CD14-positive monocyte (primary cell): ENCODE results near the gene LDLRAD4. TPM values are rescaled to one million over a fixed set of nuclear protein-coding genes. Genes with fewer than 3 reads are reported as not detected.

Experiments
- DNase-seq, 3 donors: peaks; one replicate each; pipeline ENCODE4 v3.0.0-alpha.2; 2011 to 2022
- H2AFZ ChIP-seq: 2 replicates; pipeline ENCODE4 v1.6.0; 2012; ENCODE audit warnings: mild to moderate bottlenecking, low read depth, low read length, inconsistent platforms; ENCODE audit not compliant: insufficient read depth, poor library complexity, severe bottlenecking
- H3K27ac ChIP-seq, 2 donors: 1 replicate in 1 of 2; 2 replicates in 1 of 2; pipeline ENCODE4 v1.5.1; 2012 to 2013; ENCODE audit warnings: low read length in 2 of 2, control low read depth in 1 of 2, inconsistent platforms in 1 of 2, low read depth in 1 of 2, mild to moderate bottlenecking in 1 of 2
- H3K27me3 ChIP-seq, 2 donors: one replicate each; pipeline versions ENCODE4 v1.6.0 to v1.6.1; 2011 to 2013; ENCODE audit warnings: low read length in 2 of 2; ENCODE audit not compliant: control insufficient read depth in 2 of 2, insufficient read depth in 2 of 2
- H3K36me3 ChIP-seq, 2 donors: replicated peaks in 1 of 2; 1 replicate in 1 of 2; 2 replicates in 1 of 2; pipeline versions ENCODE4 v1.5.1 to v1.6.1; 2012 to 2013; ENCODE audit warnings: low read length in 2 of 2, control low read depth in 1 of 2, inconsistent platforms in 1 of 2, mild to moderate bottlenecking in 1 of 2; ENCODE audit not compliant: insufficient read depth in 2 of 2, control insufficient read depth in 1 of 2
- H3K4me1 ChIP-seq, 2 donors: 1 replicate in 1 of 2; 2 replicates in 1 of 2; pipeline versions ENCODE4 v1.5.1 to v1.6.1; 2012 to 2013; ENCODE audit warnings: low read length in 2 of 2, control low read depth in 1 of 2, inconsistent platforms in 1 of 2, mild to moderate bottlenecking in 1 of 2, moderate library complexity in 1 of 2; ENCODE audit not compliant: insufficient read depth in 2 of 2, control insufficient read depth in 1 of 2
- H3K4me2 ChIP-seq: replicated peaks from 2 replicates; pipeline ENCODE3; 2012; ENCODE audit warnings: low read length, moderate library complexity, mild to moderate bottlenecking; ENCODE audit not compliant: poor library complexity, severe bottlenecking; ENCODE audit errors: extremely low read depth
- H3K4me3 ChIP-seq, 3 experiments: fragments of 200-600 bp in 1 of 3; sonication (generic) in 1 of 3; replicated peaks in 1 of 3; 1 replicate in 2 of 3; 2 replicates in 1 of 3; pipeline ENCODE4 v1.5.1; 2011 to 2013; ENCODE audit warnings: low read length in 3 of 3, mild to moderate bottlenecking in 3 of 3, control low read depth in 2 of 3, low read depth in 2 of 3, inconsistent platforms in 1 of 3, moderate library complexity in 1 of 3
- H3K79me2 ChIP-seq: 2 replicates; pipeline ENCODE4 v1.6.0; 2012; ENCODE audit warnings: mild to moderate bottlenecking, control low read depth, inconsistent platforms, low read length, moderate library complexity; ENCODE audit not compliant: insufficient read depth
- H3K9ac ChIP-seq: 2 replicates; pipeline ENCODE4 v1.6.0; 2017; ENCODE audit warnings: low read length, mild to moderate bottlenecking; ENCODE audit not compliant: insufficient read depth, poor library complexity, severe bottlenecking
- H3K9me3 ChIP-seq, 2 donors: replicated peaks in 1 of 2; 1 replicate in 1 of 2; 2 replicates in 1 of 2; pipeline versions ENCODE4 v1.5.1 to v1.6.1; 2012 to 2013; ENCODE audit warnings: low read length in 2 of 2, control low read depth in 1 of 2; ENCODE audit not compliant: control insufficient read depth in 1 of 2, insufficient read depth in 1 of 2
- H4K20me1 ChIP-seq: 2 replicates; pipeline ENCODE4 v1.6.0; 2012; ENCODE audit warnings: mild to moderate bottlenecking, low read length, control low read depth, moderate library complexity; ENCODE audit not compliant: insufficient read depth
- H3K27ac Mint-ChIP-seq, 7 donors: one replicate each; pipeline ENCODE4 v1.8.0; 2020; ENCODE audit warnings: mild to moderate bottlenecking in 7 of 7, mixed read lengths in 7 of 7, moderate library complexity in 6 of 7, inconsistent platforms in 2 of 7
- H3K27me3 Mint-ChIP-seq, 3 donors: one replicate each; pipeline ENCODE4 v1.8.0; 2021 to 2022; ENCODE audit warnings: low read depth in 3 of 3, mild to moderate bottlenecking in 3 of 3, mixed read lengths in 3 of 3, moderate library complexity in 3 of 3, inconsistent platforms in 1 of 3
- H3K36me3 Mint-ChIP-seq, 2 donors: one replicate each; pipeline ENCODE4 v1.8.0; 2020; ENCODE audit warnings: mixed read lengths in 2 of 2, inconsistent platforms in 1 of 2, mild to moderate bottlenecking in 1 of 2
- H3K4me1 Mint-ChIP-seq: one replicate; pipeline ENCODE4 v1.8.0; 2020; ENCODE audit warnings: mild to moderate bottlenecking, mixed read lengths
- H3K4me3 Mint-ChIP-seq, 2 donors: one replicate each; pipeline ENCODE4 v1.8.0; 2020; ENCODE audit warnings: mild to moderate bottlenecking in 2 of 2, mixed read lengths in 2 of 2, moderate library complexity in 1 of 2
- H3K9me3 Mint-ChIP-seq, 7 donors: one replicate each; pipeline ENCODE4 v1.8.0; 2020 to 2022; ENCODE audit warnings: mixed read lengths in 7 of 7, mild to moderate bottlenecking in 6 of 7, moderate library complexity in 6 of 7, inconsistent platforms in 2 of 7
- WGBS: methylation state at CpG from one replicate; pipeline ENCODE4 v1.1.5; 2013; ENCODE audit warnings: missing lambda C conversion rate; ENCODE audit not compliant: insufficient coverage; 5-methylcytosine and 5-hydroxymethylcytosine counted together
- intact Hi-C, 2 donors: fragments of 100-400 bp; cut with micrococcal nuclease; formaldehyde crosslinking; loops; one replicate each; pipeline versions ENCODE4 v1.15.0 to v1.15.1; 2023
- polyA plus RNA-seq, 3 donors: library from polyadenylated mRNA; depleted of rRNA in 1 of 3; unstranded in 2 of 3; stranded (reverse) in 1 of 3; fragments of 300-500 nt in 2 of 3; fragments of >200 nt in 1 of 3; fragmentation: Illumina TruSeq in 2 of 3; gene quantifications; 1 replicate in 2 of 3; 2 replicates in 1 of 3; pipeline ENCODE4 v1.2.3, GENCODE V29; 2012 to 2021
- TF ChIP-seq, protein P1 (sequence below): fragments of 200-600 bp; IDR thresholded peaks from one replicate; pipeline ENCODE4 v1.8.0; 2022; ENCODE audit warnings: antibody characterized with exemption, mild to moderate bottlenecking

The LDLRAD4 gene
- polyA plus RNA-seq, 3 donors = 13.5 to 15.4 (median 13.8) TPM

GRCh38 chr18:13359210-13359609 lies 140.7 kb downstream of the LDLRAD4 start:
- no peaks in the 10 kb centered on the region for H3K36me3 Mint-ChIP-seq
- no peaks in the 10 kb centered on the region for H3K36me3 ChIP-seq
- intact Hi-C loops = no loop called here
- H3K27ac Mint-ChIP-seq = peak overlapping the region in 5 of 7 donors; percentile 1 to 68 (median 19)
- H3K4me3 ChIP-seq = peak overlapping the region in 1 of 3 experiments; percentile 10
- no peak overlapping the region for H2AFZ ChIP-seq
- peaks cover 0 to 5% (median 0%) of the 10 kb centered on the region in 7 donors for H3K9me3 Mint-ChIP-seq
- peaks cover 4% of the 10 kb centered on the region for H4K20me1 ChIP-seq
- no peaks in the 10 kb centered on the region for H3K27me3 ChIP-seq
- no peaks in the 10 kb centered on the region for H3K79me2 ChIP-seq
- no peaks in the 10 kb centered on the region for H3K9me3 ChIP-seq
- no peaks in the 10 kb centered on the region for H3K27me3 Mint-ChIP-seq
- no peak overlapping the region for H3K4me2 ChIP-seq
- peak; percentile 57 to 89 (median 62) for DNase-seq
- H3K27ac ChIP-seq = peak overlapping the region in 1 of 2 donors; percentile 5
- H3K4me1 ChIP-seq = peaks cover 42% of the 10 kb centered on the region in 2 donors
- peaks cover 51% of the 10 kb centered on the region for H3K4me1 Mint-ChIP-seq
- H3K4me3 Mint-ChIP-seq = peak overlapping the region in 1 of 2 donors; percentile 44
- TF ChIP-seq, protein P1, sequence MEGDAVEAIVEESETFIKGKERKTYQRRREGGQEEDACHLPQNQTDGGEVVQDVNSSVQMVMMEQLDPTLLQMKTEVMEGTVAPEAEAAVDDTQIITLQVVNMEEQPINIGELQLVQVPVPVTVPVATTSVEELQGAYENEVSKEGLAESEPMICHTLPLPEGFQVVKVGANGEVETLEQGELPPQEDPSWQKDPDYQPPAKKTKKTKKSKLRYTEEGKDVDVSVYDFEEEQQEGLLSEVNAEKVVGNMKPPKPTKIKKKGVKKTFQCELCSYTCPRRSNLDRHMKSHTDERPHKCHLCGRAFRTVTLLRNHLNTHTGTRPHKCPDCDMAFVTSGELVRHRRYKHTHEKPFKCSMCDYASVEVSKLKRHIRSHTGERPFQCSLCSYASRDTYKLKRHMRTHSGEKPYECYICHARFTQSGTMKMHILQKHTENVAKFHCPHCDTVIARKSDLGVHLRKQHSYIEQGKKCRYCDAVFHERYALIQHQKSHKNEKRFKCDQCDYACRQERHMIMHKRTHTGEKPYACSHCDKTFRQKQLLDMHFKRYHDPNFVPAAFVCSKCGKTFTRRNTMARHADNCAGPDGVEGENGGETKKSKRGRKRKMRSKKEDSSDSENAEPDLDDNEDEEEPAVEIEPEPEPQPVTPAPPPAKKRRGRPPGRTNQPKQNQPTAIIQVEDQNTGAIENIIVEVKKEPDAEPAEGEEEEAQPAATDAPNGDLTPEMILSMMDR = no peak
- no CpG with 5 or more reads among the region's 2 CpGs for WGBS
- no peak overlapping the region for H3K9ac ChIP-seq

DNA sequence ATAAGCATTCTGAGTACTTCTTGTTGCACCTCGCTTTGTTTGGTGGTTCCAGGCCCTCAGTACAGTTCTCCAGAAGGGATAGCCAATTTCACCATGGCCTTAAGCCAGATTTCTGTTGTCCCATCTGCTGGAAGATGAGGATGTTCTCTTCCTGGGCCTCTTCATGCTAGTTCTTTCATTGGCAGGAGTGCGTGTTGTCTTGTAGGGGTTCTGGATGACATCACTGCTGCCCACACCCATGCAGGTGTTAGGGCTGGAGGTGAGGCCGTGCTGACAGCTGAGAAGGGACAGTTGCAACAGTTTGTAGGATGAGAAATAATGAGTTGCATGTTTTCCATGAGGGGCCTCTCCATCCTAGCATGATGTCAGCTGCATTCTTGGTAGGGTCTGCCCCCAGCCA lies 142.9 kb downstream of the LDLRAD4 start:
- Histone ChIP-seq H3K36me3 (no peaks in the 10 kb centered on the region), H3K4me3 (no peak overlapping the region), H3K4me2 (no peak overlapping the region), H3K4me1 (peaks cover 42% of the 10 kb centered on the region in 2 donors), H3K27ac (no peak overlapping the region), H3K79me2 (no peaks in the 10 kb centered on the region), H3K27me3 (no peaks in the 10 kb centered on the region), H2AFZ (no peak overlapping the region), H4K20me1 (peaks cover 11% of the 10 kb centered on the region), H3K9me3 (no peaks in the 10 kb centered on the region), H3K9ac (no peak overlapping the region)
- peaks cover 56% of the 10 kb centered on the region for H3K4me1 Mint-ChIP-seq
- no peak overlapping the region for H3K27ac Mint-ChIP-seq
- WGBS = 88% methylated on average over 2 of the region's 3 CpGs
- intact Hi-C loops = no loop called here
- no peak overlapping the region for H3K4me3 Mint-ChIP-seq
- H3K27me3 Mint-ChIP-seq = no peaks in the 10 kb centered on the region
- H3K36me3 Mint-ChIP-seq = no peaks in the 10 kb centered on the region
- DNase-seq = no peak
- TF ChIP-seq, protein P1 = no peak
- H3K9me3 Mint-ChIP-seq = peaks cover 0 to 5% (median 0%) of the 10 kb centered on the region in 7 donors
